CD14-positive monocyte (primary cell): ENCODE results near the gene NLE1. TPM values are rescaled to one million over a fixed set of nuclear protein-coding genes. Genes with fewer than 3 reads are reported as not detected.

Source experiments
- DNase-seq, 3 donors: peaks; one replicate each; pipeline ENCODE4 v3.0.0-alpha.2; 2011 to 2022
- H2AFZ ChIP-seq: 2 replicates; pipeline ENCODE4 v1.6.0; 2012; ENCODE audit warnings: mild to moderate bottlenecking, low read depth, low read length, inconsistent platforms; ENCODE audit not compliant: insufficient read depth, poor library complexity, severe bottlenecking
- H3K27ac ChIP-seq, 2 donors: 1 replicate in 1 of 2; 2 replicates in 1 of 2; pipeline ENCODE4 v1.5.1; 2012 to 2013; ENCODE audit warnings: low read length in 2 of 2, control low read depth in 1 of 2, inconsistent platforms in 1 of 2, low read depth in 1 of 2, mild to moderate bottlenecking in 1 of 2
- H3K27me3 ChIP-seq, 2 donors: one replicate each; pipeline versions ENCODE4 v1.6.0 to v1.6.1; 2011 to 2013; ENCODE audit warnings: low read length in 2 of 2; ENCODE audit not compliant: control insufficient read depth in 2 of 2, insufficient read depth in 2 of 2
- H3K36me3 ChIP-seq, 2 donors: replicated peaks in 1 of 2; 1 replicate in 1 of 2; 2 replicates in 1 of 2; pipeline versions ENCODE4 v1.5.1 to v1.6.1; 2012 to 2013; ENCODE audit warnings: low read length in 2 of 2, control low read depth in 1 of 2, inconsistent platforms in 1 of 2, mild to moderate bottlenecking in 1 of 2; ENCODE audit not compliant: insufficient read depth in 2 of 2, control insufficient read depth in 1 of 2
- H3K4me1 ChIP-seq, 2 donors: 1 replicate in 1 of 2; 2 replicates in 1 of 2; pipeline versions ENCODE4 v1.5.1 to v1.6.1; 2012 to 2013; ENCODE audit warnings: low read length in 2 of 2, control low read depth in 1 of 2, inconsistent platforms in 1 of 2, mild to moderate bottlenecking in 1 of 2, moderate library complexity in 1 of 2; ENCODE audit not compliant: insufficient read depth in 2 of 2, control insufficient read depth in 1 of 2
- H3K4me2 ChIP-seq: replicated peaks from 2 replicates; pipeline ENCODE3; 2012; ENCODE audit warnings: low read length, moderate library complexity, mild to moderate bottlenecking; ENCODE audit not compliant: poor library complexity, severe bottlenecking; ENCODE audit errors: extremely low read depth
- H3K4me3 ChIP-seq, 3 experiments: fragments of 200-600 bp in 1 of 3; sonication (generic) in 1 of 3; replicated peaks in 1 of 3; 1 replicate in 2 of 3; 2 replicates in 1 of 3; pipeline ENCODE4 v1.5.1; 2011 to 2013; ENCODE audit warnings: low read length in 3 of 3, mild to moderate bottlenecking in 3 of 3, control low read depth in 2 of 3, low read depth in 2 of 3, inconsistent platforms in 1 of 3, moderate library complexity in 1 of 3
- H3K79me2 ChIP-seq: 2 replicates; pipeline ENCODE4 v1.6.0; 2012; ENCODE audit warnings: mild to moderate bottlenecking, control low read depth, inconsistent platforms, low read length, moderate library complexity; ENCODE audit not compliant: insufficient read depth
- H3K9ac ChIP-seq: 2 replicates; pipeline ENCODE4 v1.6.0; 2017; ENCODE audit warnings: low read length, mild to moderate bottlenecking; ENCODE audit not compliant: insufficient read depth, poor library complexity, severe bottlenecking
- H3K9me3 ChIP-seq, 2 donors: replicated peaks in 1 of 2; 1 replicate in 1 of 2; 2 replicates in 1 of 2; pipeline versions ENCODE4 v1.5.1 to v1.6.1; 2012 to 2013; ENCODE audit warnings: low read length in 2 of 2, control low read depth in 1 of 2; ENCODE audit not compliant: control insufficient read depth in 1 of 2, insufficient read depth in 1 of 2
- H4K20me1 ChIP-seq: 2 replicates; pipeline ENCODE4 v1.6.0; 2012; ENCODE audit warnings: mild to moderate bottlenecking, low read length, control low read depth, moderate library complexity; ENCODE audit not compliant: insufficient read depth
- H3K27ac Mint-ChIP-seq, 7 donors: one replicate each; pipeline ENCODE4 v1.8.0; 2020; ENCODE audit warnings: mild to moderate bottlenecking in 7 of 7, mixed read lengths in 7 of 7, moderate library complexity in 6 of 7, inconsistent platforms in 2 of 7
- H3K27me3 Mint-ChIP-seq, 3 donors: one replicate each; pipeline ENCODE4 v1.8.0; 2021 to 2022; ENCODE audit warnings: low read depth in 3 of 3, mild to moderate bottlenecking in 3 of 3, mixed read lengths in 3 of 3, moderate library complexity in 3 of 3, inconsistent platforms in 1 of 3
- H3K36me3 Mint-ChIP-seq, 2 donors: one replicate each; pipeline ENCODE4 v1.8.0; 2020; ENCODE audit warnings: mixed read lengths in 2 of 2, inconsistent platforms in 1 of 2, mild to moderate bottlenecking in 1 of 2
- H3K4me1 Mint-ChIP-seq: one replicate; pipeline ENCODE4 v1.8.0; 2020; ENCODE audit warnings: mild to moderate bottlenecking, mixed read lengths
- H3K4me3 Mint-ChIP-seq, 2 donors: one replicate each; pipeline ENCODE4 v1.8.0; 2020; ENCODE audit warnings: mild to moderate bottlenecking in 2 of 2, mixed read lengths in 2 of 2, moderate library complexity in 1 of 2
- H3K9me3 Mint-ChIP-seq, 7 donors: one replicate each; pipeline ENCODE4 v1.8.0; 2020 to 2022; ENCODE audit warnings: mixed read lengths in 7 of 7, mild to moderate bottlenecking in 6 of 7, moderate library complexity in 6 of 7, inconsistent platforms in 2 of 7
- WGBS: methylation state at CpG from one replicate; pipeline ENCODE4 v1.1.5; 2013; ENCODE audit warnings: missing lambda C conversion rate; ENCODE audit not compliant: insufficient coverage; 5-methylcytosine and 5-hydroxymethylcytosine counted together
- intact Hi-C, 2 donors: fragments of 100-400 bp; cut with micrococcal nuclease; formaldehyde crosslinking; loops; one replicate each; pipeline versions ENCODE4 v1.15.0 to v1.15.1; 2023
- polyA plus RNA-seq, 3 donors: library from polyadenylated mRNA; depleted of rRNA in 1 of 3; unstranded in 2 of 3; stranded (reverse) in 1 of 3; fragments of 300-500 nt in 2 of 3; fragments of >200 nt in 1 of 3; fragmentation: Illumina TruSeq in 2 of 3; gene quantifications; 1 replicate in 2 of 3; 2 replicates in 1 of 3; pipeline ENCODE4 v1.2.3, GENCODE V29; 2012 to 2021
- TF ChIP-seq, protein P1 (sequence below): fragments of 200-600 bp; IDR thresholded peaks from one replicate; pipeline ENCODE4 v1.8.0; 2022; ENCODE audit warnings: antibody characterized with exemption, mild to moderate bottlenecking

The NLE1 gene
- polyA plus RNA-seq, 3 donors: 1.6 to 3.6 (median 2.2) TPM

DNA sequence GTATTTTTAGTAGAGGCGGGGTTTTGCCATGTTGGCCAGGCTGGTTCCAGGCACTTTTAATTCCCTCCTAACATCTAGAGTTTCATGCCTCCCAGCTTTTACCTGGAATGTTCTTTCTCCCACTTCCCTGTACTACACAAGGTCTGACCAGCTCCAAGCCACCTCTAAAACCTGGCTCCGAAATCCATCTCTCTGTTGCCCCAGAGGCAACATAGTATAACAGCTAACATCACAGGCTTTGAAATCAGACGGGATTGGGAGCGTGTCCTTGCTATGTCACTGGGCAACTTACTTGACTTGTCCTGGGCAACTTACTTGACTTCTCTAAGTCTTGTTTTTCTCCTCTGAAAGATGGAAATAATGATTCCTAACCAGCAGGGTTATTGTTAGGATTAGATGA is 20.7 kb upstream of the NLE1 start:
- H4K20me1 ChIP-seq: no peaks in the 10 kb centered on the region
- DNase-seq: no peak
- TF ChIP-seq, protein P1, sequence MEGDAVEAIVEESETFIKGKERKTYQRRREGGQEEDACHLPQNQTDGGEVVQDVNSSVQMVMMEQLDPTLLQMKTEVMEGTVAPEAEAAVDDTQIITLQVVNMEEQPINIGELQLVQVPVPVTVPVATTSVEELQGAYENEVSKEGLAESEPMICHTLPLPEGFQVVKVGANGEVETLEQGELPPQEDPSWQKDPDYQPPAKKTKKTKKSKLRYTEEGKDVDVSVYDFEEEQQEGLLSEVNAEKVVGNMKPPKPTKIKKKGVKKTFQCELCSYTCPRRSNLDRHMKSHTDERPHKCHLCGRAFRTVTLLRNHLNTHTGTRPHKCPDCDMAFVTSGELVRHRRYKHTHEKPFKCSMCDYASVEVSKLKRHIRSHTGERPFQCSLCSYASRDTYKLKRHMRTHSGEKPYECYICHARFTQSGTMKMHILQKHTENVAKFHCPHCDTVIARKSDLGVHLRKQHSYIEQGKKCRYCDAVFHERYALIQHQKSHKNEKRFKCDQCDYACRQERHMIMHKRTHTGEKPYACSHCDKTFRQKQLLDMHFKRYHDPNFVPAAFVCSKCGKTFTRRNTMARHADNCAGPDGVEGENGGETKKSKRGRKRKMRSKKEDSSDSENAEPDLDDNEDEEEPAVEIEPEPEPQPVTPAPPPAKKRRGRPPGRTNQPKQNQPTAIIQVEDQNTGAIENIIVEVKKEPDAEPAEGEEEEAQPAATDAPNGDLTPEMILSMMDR: no peak
- no peak overlapping the region for H3K4me2 ChIP-seq
- no peaks in the 10 kb centered on the region for H3K27me3 ChIP-seq
- no peak overlapping the region for H3K27ac ChIP-seq
- WGBS: 100% methylated on average over 1 of the region's 4 CpGs
- peaks cover 4 to 8% of the 10 kb centered on the region in 2 donors for H3K4me1 ChIP-seq
- no peak overlapping the region for H3K4me3 ChIP-seq
- H3K27me3 Mint-ChIP-seq: peaks cover 5 to 9% (median 8%) of the 10 kb centered on the region in 3 donors
- no peaks in the 10 kb centered on the region for H3K36me3 Mint-ChIP-seq
- no peak overlapping the region for H3K9ac ChIP-seq
- intact Hi-C loops: loop anchor here in 1 of 2 donors (10.0 kb wide), 1 partner anchor 582 kb away; no protein-coding TSS in a partner anchor
- H2AFZ ChIP-seq: no peak overlapping the region
- no peaks in the 10 kb centered on the region for H3K9me3 ChIP-seq
- H3K9me3 Mint-ChIP-seq: peaks cover 0 to 2% (median 0%) of the 10 kb centered on the region in 7 donors
- no peaks in the 10 kb centered on the region for H3K79me2 ChIP-seq
- peaks cover 13% of the 10 kb centered on the region for H3K4me1 Mint-ChIP-seq
- no peak overlapping the region for H3K4me3 Mint-ChIP-seq
- no peaks in the 10 kb centered on the region for H3K36me3 ChIP-seq
- H3K27ac Mint-ChIP-seq: no peak overlapping the region

DNA sequence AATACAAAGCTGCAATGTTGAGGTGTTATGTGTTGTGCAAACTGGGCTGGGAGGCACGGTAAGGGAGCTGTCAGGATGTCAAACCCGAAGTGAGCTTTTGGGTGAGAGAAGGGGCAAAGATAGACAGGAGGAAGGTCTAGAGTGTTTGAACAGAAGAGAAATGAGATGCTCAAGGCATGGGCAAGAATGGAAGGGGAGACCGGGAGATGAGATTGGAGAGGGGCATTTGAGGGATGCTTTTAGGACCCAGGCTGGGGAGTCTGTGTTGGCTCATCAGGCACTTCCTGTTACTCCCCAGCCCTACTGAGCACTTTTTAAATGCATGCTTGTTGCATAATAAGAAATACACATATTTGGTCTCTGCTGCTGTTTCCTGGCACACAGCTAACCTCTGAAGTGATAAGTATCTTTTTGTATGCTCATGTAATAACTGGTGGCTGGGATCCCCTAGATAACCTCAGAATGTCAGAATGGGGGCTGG is 19.2 kb upstream of the NLE1 start:
- Histone ChIP-seq H3K27me3 (no peaks in the 10 kb centered on the region), H3K36me3 (no peaks in the 10 kb centered on the region), H3K27ac (no peak overlapping the region), H3K4me2 (no peak overlapping the region), H3K4me1 (peaks cover 4 to 8% of the 10 kb centered on the region in 2 donors), H2AFZ (no peak overlapping the region), H4K20me1 (no peaks in the 10 kb centered on the region), H3K4me3 (no peak overlapping the region), H3K9me3 (no peaks in the 10 kb centered on the region), H3K9ac (no peak overlapping the region), H3K79me2 (no peaks in the 10 kb centered on the region)
- H3K4me1 Mint-ChIP-seq: peaks cover 13% of the 10 kb centered on the region
- no peaks in the 10 kb centered on the region for H3K36me3 Mint-ChIP-seq
- peaks cover 4 to 8% (median 7%) of the 10 kb centered on the region in 3 donors for H3K27me3 Mint-ChIP-seq
- peaks cover 0 to 2% (median 0%) of the 10 kb centered on the region in 7 donors for H3K9me3 Mint-ChIP-seq
- peak in 1 of 3 donors; percentile 3 for DNase-seq
- 28% methylated on average over 3 of the region's 3 CpGs for WGBS
- TF ChIP-seq, protein P1: no peak
- no peak overlapping the region for H3K27ac Mint-ChIP-seq
- no peak overlapping the region for H3K4me3 Mint-ChIP-seq
- intact Hi-C loops: loop anchor here in 1 of 2 donors (10.0 kb wide), 1 partner anchor 583 kb away; no protein-coding TSS in a partner anchor
